Subcutaneous abdominal adipose tissue (tissue), 5 donors: Measurements from ENCODE around the gene RANBP17.
"Not testable (repeated sequence)": the region's sequence is repeated elsewhere in the genome, so short reads cannot be mapped to it uniquely, and the experiment has no call there.

Source experiments
- H3K27ac ChIP-seq: one replicate; pipeline ENCODE4 v1.7.0; 2013; ENCODE audit warnings: low read depth, mild to moderate bottlenecking, inconsistent platforms, low read length, moderate library complexity
- H3K27me3 ChIP-seq, 5 donors: one replicate each; pipeline ENCODE4 v1.7.0; 2013; ENCODE audit warnings: low read length in 5 of 5, inconsistent platforms in 1 of 5; ENCODE audit not compliant: control insufficient read depth in 5 of 5, insufficient read depth in 4 of 5
- H3K36me3 ChIP-seq, 5 donors: one replicate each; pipeline ENCODE4 v1.7.0; 2013; ENCODE audit warnings: low read length in 5 of 5; ENCODE audit not compliant: control insufficient read depth in 5 of 5, insufficient read depth in 5 of 5
- H3K4me1 ChIP-seq, 5 donors: one replicate each; pipeline ENCODE4 v1.7.0; 2013; ENCODE audit warnings: low read length in 5 of 5, mild to moderate bottlenecking in 3 of 5, moderate library complexity in 1 of 5; ENCODE audit not compliant: control insufficient read depth in 5 of 5, insufficient read depth in 5 of 5
- H3K4me3 ChIP-seq, 5 donors: one replicate each; pipeline ENCODE4 v1.7.0; 2013; ENCODE audit warnings: low read length in 5 of 5, low read depth in 1 of 5
- H3K9ac ChIP-seq, 5 donors: one replicate each; pipeline ENCODE4 v1.7.0; 2013; ENCODE audit warnings: low read length in 5 of 5, mild to moderate bottlenecking in 4 of 5, moderate library complexity in 3 of 5
- H3K9me3 ChIP-seq, 5 donors: one replicate each; pipeline ENCODE4 v1.7.0; 2013; ENCODE audit warnings: low read length in 5 of 5; ENCODE audit not compliant: control insufficient read depth in 5 of 5
- donor health status: healthy.
- donor health status: healthy.
- donor health status: healthy.
- donor health status: healthy.
- donor health status: healthy.

The RANBP17 gene

GRCh38 chr5:170980261-170980660 is 118.4 kb downstream of the RANBP17 start:
- H3K9me3 ChIP-seq, result peaks cover 0 to 11% (median 6%) of the 10 kb centered on the region in 5 donors
- not testable (repeated sequence) for H3K9ac ChIP-seq, H3K27ac ChIP-seq, H3K4me3 ChIP-seq, H3K27me3 ChIP-seq, H3K4me1 ChIP-seq, H3K36me3 ChIP-seq

GRCh38 chr5:170985486-170985885 is 123.7 kb downstream of the RANBP17 start:
- Histone ChIP-seq H3K9me3 (peaks cover 0 to 4% (median 3%) of the 10 kb centered on the region in 5 donors), H3K36me3 (no peaks in the 10 kb centered on the region), H3K27ac (no peak overlapping the region)

DNA sequence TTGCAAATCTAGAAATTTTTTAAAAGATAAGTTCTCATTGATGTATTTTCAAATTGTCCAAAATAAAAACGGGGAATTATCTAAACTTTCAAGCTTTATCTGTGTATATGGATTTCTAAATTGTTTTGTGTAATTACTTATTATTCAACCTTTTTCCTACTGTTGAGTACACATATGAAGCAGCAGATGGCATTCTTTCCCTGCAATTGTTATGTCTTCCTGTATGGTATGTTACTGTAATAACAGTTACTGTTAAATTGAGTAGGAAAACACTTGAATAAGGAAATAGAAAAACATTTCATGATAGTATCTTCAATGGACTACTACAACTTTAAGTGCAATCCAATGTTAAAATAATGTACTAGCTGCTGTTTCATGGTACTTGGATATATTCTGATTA is 124.8 kb downstream of the RANBP17 start:
- no peak overlapping the region for H3K9ac ChIP-seq
- H3K4me3 ChIP-seq, result no peak overlapping the region
- H3K36me3 ChIP-seq, result no peaks in the 10 kb centered on the region
- no peaks in the 10 kb centered on the region for H3K27me3 ChIP-seq
- no peaks in the 10 kb centered on the region for H3K4me1 ChIP-seq
- H3K9me3 ChIP-seq, result no peaks in the 10 kb centered on the region
- no peak overlapping the region for H3K27ac ChIP-seq

More at GRCh38 chr5:170985486-170985885, 123.7 kb downstream of the RANBP17 start:
- H3K9ac ChIP-seq, result no peak overlapping the region
- H3K27me3 ChIP-seq, result no peaks in the 10 kb centered on the region
- no peak overlapping the region for H3K4me3 ChIP-seq
- no peaks in the 10 kb centered on the region for H3K4me1 ChIP-seq

GRCh38 chr5:170993476-170993875 is 131.7 kb downstream of the RANBP17 start:
- H3K36me3 ChIP-seq, result no peaks in the 10 kb centered on the region
- no peak overlapping the region for H3K27ac ChIP-seq
- H3K27me3 ChIP-seq, result no peaks in the 10 kb centered on the region

GRCh38 chr5:171010086-171010485 is 148.3 kb downstream of the RANBP17 start:
- Histone ChIP-seq H3K9ac (no peak overlapping the region), H3K4me1 (no peaks in the 10 kb centered on the region), H3K36me3 (no peaks in the 10 kb centered on the region), H3K4me3 (no peak overlapping the region), H3K27me3 (no peaks in the 10 kb centered on the region), H3K9me3 (no peaks in the 10 kb centered on the region), H3K27ac (no peak overlapping the region)

More at GRCh38 chr5:170993476-170993875, 131.7 kb downstream of the RANBP17 start:
- H3K9me3 ChIP-seq, result no peaks in the 10 kb centered on the region
- no peaks in the 10 kb centered on the region for H3K4me1 ChIP-seq
- H3K4me3 ChIP-seq, result no peak overlapping the region
- H3K9ac ChIP-seq, result no peak overlapping the region

GRCh38 chr5:171010816-171011215 is 149.0 kb downstream of the RANBP17 start:
- H3K9me3 ChIP-seq, result no peaks in the 10 kb centered on the region
- no peak overlapping the region for H3K9ac ChIP-seq
- H3K27ac ChIP-seq, result no peak overlapping the region
- H3K36me3 ChIP-seq, result no peaks in the 10 kb centered on the region
- no peak overlapping the region for H3K4me3 ChIP-seq
- no peaks in the 10 kb centered on the region for H3K4me1 ChIP-seq
- H3K27me3 ChIP-seq, result no peaks in the 10 kb centered on the region

- H3K36me3 ChIP-seq, result peaks cover 0 to 5% (median 0%) of the 10 kb centered on the region in 5 donors
- H3K9me3 ChIP-seq, result peaks cover 0 to 22% (median 13%) of the 10 kb centered on the region in 5 donors
- H3K27ac ChIP-seq, result no peak overlapping the region
- H3K4me3 ChIP-seq, result no peak overlapping the region
- H3K27me3 ChIP-seq, result no peaks in the 10 kb centered on the region
- H3K4me1 ChIP-seq, result no peaks in the 10 kb centered on the region
- H3K9ac ChIP-seq, result no peak overlapping the region
Observed at GRCh38 chr5:171023508-171023907, 161.7 kb downstream of the RANBP17 start.

DNA sequence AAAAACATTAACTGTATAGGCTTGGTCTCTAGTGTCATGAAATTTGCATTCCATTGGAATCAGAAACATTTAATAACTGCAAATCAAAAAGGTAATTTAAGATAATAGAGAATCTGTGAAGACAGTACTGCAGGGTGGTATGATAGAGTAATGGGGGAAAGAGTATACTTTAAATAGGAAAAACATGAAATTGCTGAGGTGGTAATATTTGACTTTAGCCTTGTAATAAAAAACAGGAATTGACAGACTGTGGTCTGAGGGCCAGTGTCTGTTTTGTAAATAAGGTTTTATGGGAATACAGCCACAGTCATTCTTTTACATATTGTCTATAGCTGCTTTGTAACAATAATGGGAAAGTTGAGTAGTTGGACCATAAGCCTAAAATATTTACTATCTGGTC is 162.3 kb downstream of the RANBP17 start:
- Histone ChIP-seq H3K36me3 (peaks cover 0 to 5% (median 0%) of the 10 kb centered on the region in 5 donors), H3K9me3 (peaks cover 0 to 22% (median 13%) of the 10 kb centered on the region in 5 donors), H3K4me3 (no peak overlapping the region), H3K4me1 (no peaks in the 10 kb centered on the region), H3K27me3 (no peaks in the 10 kb centered on the region), H3K27ac (no peak overlapping the region), H3K9ac (no peak overlapping the region)

DNA sequence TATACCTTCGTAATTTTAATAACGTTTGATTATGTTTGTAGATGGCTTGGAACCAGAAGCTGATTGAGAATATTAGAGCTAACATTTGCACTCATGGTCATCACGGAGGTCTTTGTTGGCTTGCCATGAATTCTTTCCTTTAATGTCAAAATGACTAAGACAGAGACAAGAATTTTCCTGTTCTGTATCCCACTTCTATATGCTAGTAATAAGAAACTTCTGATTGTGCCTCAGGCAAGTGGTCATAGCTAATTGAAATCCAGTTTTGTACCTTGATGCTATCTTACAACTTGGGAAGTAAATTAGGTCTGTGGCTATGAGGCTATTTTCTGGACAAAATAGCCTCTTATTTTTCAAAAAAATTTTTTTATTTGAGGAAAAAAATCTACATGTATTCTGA is 167.6 kb downstream of the RANBP17 start:
- H3K4me3 ChIP-seq, result no peak overlapping the region
- no peaks in the 10 kb centered on the region for H3K4me1 ChIP-seq
- H3K9ac ChIP-seq, result no peak overlapping the region
- no peaks in the 10 kb centered on the region for H3K36me3 ChIP-seq
- no peak overlapping the region for H3K27ac ChIP-seq
- peaks cover 0 to 2% (median 0%) of the 10 kb centered on the region in 5 donors for H3K9me3 ChIP-seq
- no peaks in the 10 kb centered on the region for H3K27me3 ChIP-seq

- Histone ChIP-seq H3K27ac (no peak overlapping the region), H3K36me3 (no peaks in the 10 kb centered on the region), H3K27me3 (no peaks in the 10 kb centered on the region), H3K4me1 (no peaks in the 10 kb centered on the region), H3K9ac (no peak overlapping the region), H3K9me3 (no peaks in the 10 kb centered on the region), H3K4me3 (no peak overlapping the region)
Observed at GRCh38 chr5:171031977-171032376, 170.2 kb downstream of the RANBP17 start.
